B cell (primary cell): ENCODE results near the gene ZNF358.

Experiments
- EZH2 ChIP-seq: IDR thresholded peaks from 2 replicates; pipeline ENCODE4 v1.6.1; 2012; ENCODE audit warnings: borderline replicate concordance, low read depth, mild to moderate bottlenecking, moderate library complexity, low read length; ENCODE audit not compliant: insufficient read depth, poor library complexity, severe bottlenecking
- TF ChIP-seq, protein P1 (sequence below): fragments of 200-600 bp; IDR thresholded peaks from one replicate; pipeline ENCODE4 v1.8.0; 2022; ENCODE audit warnings: antibody characterized with exemption, mild to moderate bottlenecking

DNA sequence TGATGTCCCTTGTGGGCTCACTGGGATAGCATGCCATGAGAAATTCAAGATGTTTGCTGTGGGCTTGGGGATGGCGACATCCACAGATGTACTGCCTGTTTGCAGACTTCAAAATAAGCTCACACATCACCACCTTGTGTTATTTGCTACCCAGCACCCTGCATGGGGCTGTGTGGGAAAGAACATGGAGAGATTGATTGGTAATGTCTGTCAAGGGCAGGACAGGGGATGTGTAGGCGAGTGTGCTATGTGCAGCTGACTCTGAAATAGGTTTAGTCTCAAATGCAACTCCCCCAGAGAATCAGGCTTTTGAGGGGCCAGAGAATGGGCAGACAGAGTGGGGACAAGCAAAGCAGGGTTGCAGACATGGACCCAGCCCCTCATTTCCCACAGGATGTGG, 44.4 kb downstream of the ZNF358 start:
- TF ChIP-seq, protein P1, sequence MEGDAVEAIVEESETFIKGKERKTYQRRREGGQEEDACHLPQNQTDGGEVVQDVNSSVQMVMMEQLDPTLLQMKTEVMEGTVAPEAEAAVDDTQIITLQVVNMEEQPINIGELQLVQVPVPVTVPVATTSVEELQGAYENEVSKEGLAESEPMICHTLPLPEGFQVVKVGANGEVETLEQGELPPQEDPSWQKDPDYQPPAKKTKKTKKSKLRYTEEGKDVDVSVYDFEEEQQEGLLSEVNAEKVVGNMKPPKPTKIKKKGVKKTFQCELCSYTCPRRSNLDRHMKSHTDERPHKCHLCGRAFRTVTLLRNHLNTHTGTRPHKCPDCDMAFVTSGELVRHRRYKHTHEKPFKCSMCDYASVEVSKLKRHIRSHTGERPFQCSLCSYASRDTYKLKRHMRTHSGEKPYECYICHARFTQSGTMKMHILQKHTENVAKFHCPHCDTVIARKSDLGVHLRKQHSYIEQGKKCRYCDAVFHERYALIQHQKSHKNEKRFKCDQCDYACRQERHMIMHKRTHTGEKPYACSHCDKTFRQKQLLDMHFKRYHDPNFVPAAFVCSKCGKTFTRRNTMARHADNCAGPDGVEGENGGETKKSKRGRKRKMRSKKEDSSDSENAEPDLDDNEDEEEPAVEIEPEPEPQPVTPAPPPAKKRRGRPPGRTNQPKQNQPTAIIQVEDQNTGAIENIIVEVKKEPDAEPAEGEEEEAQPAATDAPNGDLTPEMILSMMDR: no peak
- no peak for TF ChIP-seq EZH2
